ENCODE results near the gene PNLIP.

Gene PNLIP

GRCh38 chr10:116545756-116546155 is at the start of gene PNLIP:
TSS of gene PNLIP (plus strand) at chr10:116545931. CDS start at chr10:116546093, 162 bp downstream.
- DNase-seq, result no peak
- TF ChIP-seq GATA1 (IDR thresholded peaks at IDR 0.05; ENCODE audit: low read depth, low read length), result no peak
- TF ChIP-seq POLR2A (IDR thresholded peaks at IDR 0.05; ENCODE audit: low read length), result no peak

- TF ChIP-seq POLR2A (IDR thresholded peaks at IDR 0.05; ENCODE audit: low read length), result no peak
- TF ChIP-seq GATA1 (IDR thresholded peaks at IDR 0.05; ENCODE audit: low read depth, low read length), result no peak
- no peak for DNase-seq
These were observed 40.9 kb upstream of the PNLIP start for GRCh38 chr10:116504786-116505185.

GRCh38 chr10:116510565-116510964 is 35.2 kb upstream of the PNLIP start:
- no peak for TF ChIP-seq GATA1 (IDR thresholded peaks at IDR 0.05; ENCODE audit: low read depth, low read length)
- no peak for TF ChIP-seq POLR2A (IDR thresholded peaks at IDR 0.05; ENCODE audit: low read length)
- DNase-seq, result no peak

GRCh38 chr10:116511365-116511764 is 34.4 kb upstream of the PNLIP start:
- DNase-seq, result no peak
- no peak for TF ChIP-seq GATA1 (IDR thresholded peaks at IDR 0.05; ENCODE audit: low read depth, low read length)
- TF ChIP-seq POLR2A (IDR thresholded peaks at IDR 0.05; ENCODE audit: low read length), result no peak

GRCh38 chr10:116521424-116522290 is 24.1 kb upstream of the PNLIP start:
- TF ChIP-seq POLR2A (IDR thresholded peaks at IDR 0.05; ENCODE audit: low read length) (no peak), GATA1 (IDR thresholded peaks at IDR 0.05; ENCODE audit: low read depth, low read length) (no peak)
- peak; percentile 5 to 52 for DNase-seq

GRCh38 chr10:116522803-116523381 is 22.8 kb upstream of the PNLIP start:
- no peak for DNase-seq
- TF ChIP-seq POLR2A (IDR thresholded peaks at IDR 0.05; ENCODE audit: low read length) (no peak), GATA1 (IDR thresholded peaks at IDR 0.05; ENCODE audit: low read depth, low read length) (no peak)

GRCh38 chr10:116524736-116525135 is 21.0 kb upstream of the PNLIP start:
- no peak for TF ChIP-seq POLR2A (IDR thresholded peaks at IDR 0.05; ENCODE audit: low read length)
- TF ChIP-seq GATA1 (IDR thresholded peaks at IDR 0.05; ENCODE audit: low read depth, low read length), result no peak
- DNase-seq, result no peak

- TF ChIP-seq POLR2A (IDR thresholded peaks at IDR 0.05; ENCODE audit: low read length), result no peak
- no peak for TF ChIP-seq GATA1 (IDR thresholded peaks at IDR 0.05; ENCODE audit: low read depth, low read length)
- no peak for DNase-seq
These were observed 19.5 kb upstream of the PNLIP start for GRCh38 chr10:116526219-116526618.

- TF ChIP-seq GATA1 (IDR thresholded peaks at IDR 0.05; ENCODE audit: low read depth, low read length), result no peak
- no peak for TF ChIP-seq POLR2A (IDR thresholded peaks at IDR 0.05; ENCODE audit: low read length)
- no peak for DNase-seq
These were observed 8.9 kb upstream of the PNLIP start for GRCh38 chr10:116536810-116537209.

- no peak for DNase-seq
- no peak for TF ChIP-seq POLR2A (IDR thresholded peaks at IDR 0.05; ENCODE audit: low read length)
- no peak for TF ChIP-seq GATA1 (IDR thresholded peaks at IDR 0.05; ENCODE audit: low read depth, low read length)
These were observed 7.3 kb upstream of the PNLIP start for GRCh38 chr10:116538456-116538855.

- TF ChIP-seq GATA1 (IDR thresholded peaks at IDR 0.05; ENCODE audit: low read depth, low read length), result no peak
- no peak for TF ChIP-seq POLR2A (IDR thresholded peaks at IDR 0.05; ENCODE audit: low read length)
- DNase-seq, result no peak
These were observed 6.7 kb upstream of the PNLIP start for GRCh38 chr10:116538992-116539391.

- no peak for TF ChIP-seq POLR2A (IDR thresholded peaks at IDR 0.05; ENCODE audit: low read length)
- TF ChIP-seq GATA1 (IDR thresholded peaks at IDR 0.05; ENCODE audit: low read depth, low read length), result no peak
- DNase-seq, result no peak
These were observed 4.9 kb upstream of the PNLIP start for GRCh38 chr10:116540814-116541213.

- DNase-seq, result no peak
- TF ChIP-seq POLR2A (IDR thresholded peaks at IDR 0.05; ENCODE audit: low read length) (no peak), GATA1 (IDR thresholded peaks at IDR 0.05; ENCODE audit: low read depth, low read length) (no peak)
These were observed 3.6 kb upstream of the PNLIP start for GRCh38 chr10:116542007-116542677.

- no peak for DNase-seq
- no peak for TF ChIP-seq POLR2A (IDR thresholded peaks at IDR 0.05; ENCODE audit: low read length)
- no peak for TF ChIP-seq GATA1 (IDR thresholded peaks at IDR 0.05; ENCODE audit: low read depth, low read length)
These were observed 609 bp upstream of the PNLIP start for GRCh38 chr10:116545122-116545521.

All from erythroblast (primary cell).